ENCODE results near the gene ZMYND19.

Gene ZMYND19

DNA sequence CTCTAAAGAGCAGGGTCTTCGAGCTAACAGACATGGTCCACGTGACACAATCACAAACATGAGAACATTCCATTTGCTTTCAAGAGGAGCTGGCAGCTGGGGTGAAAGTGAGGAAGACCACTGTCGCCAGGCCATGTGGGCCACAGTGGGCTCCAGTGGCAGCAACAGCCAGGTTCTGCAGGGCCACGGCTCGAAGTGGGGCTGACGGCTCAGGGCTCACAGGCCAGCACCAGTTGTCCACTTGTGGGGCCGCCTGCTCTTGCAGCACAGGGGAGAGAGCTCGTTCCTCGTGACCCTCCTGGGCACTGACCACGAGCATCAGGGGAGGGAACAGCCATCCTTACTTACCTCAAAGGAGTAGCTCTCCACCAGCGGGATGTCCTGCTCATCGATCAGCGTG is 2.0 kb downstream of the ZMYND19 start:
- Histone ChIP-seq H3K9me3 (replicated peaks in 1 of 2; ENCODE audit: control insufficient read depth in 2 of 2, insufficient read depth in 1 of 2, low read depth in 1 of 2, low read length in 2 of 2) (no peaks in the 10 kb centered on the region), H3K27me3 (ENCODE audit: control insufficient read depth in 3 of 3, insufficient read depth in 3 of 3, low read depth in 1 of 3, low read length in 3 of 3) (no peaks in the 10 kb centered on the region), H3K14ac (ENCODE audit: low read length) (no peak overlapping the region), H2AK5ac (ENCODE audit: low read depth, low read length) (no peak overlapping the region), H4K8ac (ENCODE audit: low read depth, low read length) (no peak overlapping the region), H3K9ac (ENCODE audit: low read depth, low read length, poor library complexity) (no peak overlapping the region), H2BK5ac (ENCODE audit: low read length) (no peak overlapping the region), H3K79me1 (ENCODE audit: low read depth, low read length) (peaks cover 28% of the 10 kb centered on the region), H2AFZ (ENCODE audit: low read length) (no peak overlapping the region), H3K4me2 (ENCODE audit: insufficient read depth, low read length, poor library complexity, severe bottlenecking) (no peak overlapping the region), H4K91ac (ENCODE audit: low read depth, low read length, poor library complexity) (no peak overlapping the region), H2BK120ac (ENCODE audit: low read depth, low read length) (no peak overlapping the region), H3K4me1 (ENCODE audit: control insufficient read depth in 2 of 2, insufficient read depth in 1 of 2, low read depth in 1 of 2, low read length in 2 of 2) (peaks cover 7 to 13% of the 10 kb centered on the region in 2 donors), H3K23ac (ENCODE audit: low read depth, low read length, poor library complexity) (no peak overlapping the region), H3K4me3 (ENCODE audit: low read length in 2 of 2) (peak overlapping the region in 1 of 2 donors; percentile 97), H3K36me3 (replicated peaks in 1 of 2; ENCODE audit: control insufficient read depth in 2 of 2, insufficient read depth in 2 of 2, low read length in 2 of 2) (peaks cover 39 to 61% of the 10 kb centered on the region in 2 donors), H2BK12ac (ENCODE audit: low read length) (no peak overlapping the region), H3K4ac (ENCODE audit: low read length) (no peak overlapping the region), H3K18ac (ENCODE audit: low read length) (no peak overlapping the region), H2BK15ac (ENCODE audit: low read length) (no peak overlapping the region), H3K27ac (replicated peaks; ENCODE audit: low read length) (no peak overlapping the region)
- DNase-seq (ENCODE audit: low spot score): no peak
- WGBS, 2 donors (ENCODE audit: extremely low coverage in 2 of 2, insufficient read length in 2 of 2, insufficient replicate concordance in 1 of 2): no CpG with 5 or more reads among the region's 13 CpGs

DNA sequence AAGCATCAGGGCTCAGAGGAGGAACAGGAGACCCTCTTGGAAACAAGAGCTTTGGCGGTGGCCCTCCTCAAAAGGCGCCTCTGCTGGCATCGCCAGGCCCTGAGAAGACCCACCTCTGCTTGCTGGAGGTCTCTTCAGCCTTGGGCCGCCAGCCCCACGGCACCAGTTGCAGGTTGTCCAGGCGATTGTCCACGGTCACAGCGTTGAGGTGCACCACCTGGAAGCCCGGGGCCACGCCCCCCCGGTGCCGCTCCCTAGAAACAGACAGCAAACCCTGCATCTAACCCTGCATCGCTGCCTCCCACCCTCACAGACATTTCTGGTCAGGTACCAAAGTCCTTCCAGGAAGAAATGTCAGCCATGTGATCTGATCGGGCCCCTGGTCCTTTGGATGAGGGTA is 3.5 kb downstream of the ZMYND19 start:
- no peaks in the 10 kb centered on the region for H3K27me3 ChIP-seq (ENCODE audit: control insufficient read depth in 3 of 3, insufficient read depth in 3 of 3, low read depth in 1 of 3, low read length in 3 of 3)
- no peak for DNase-seq (ENCODE audit: low spot score)
- no peak overlapping the region for H2BK15ac ChIP-seq (ENCODE audit: low read length)
- H3K18ac ChIP-seq (ENCODE audit: low read length): no peak overlapping the region
- H3K4ac ChIP-seq (ENCODE audit: low read length): no peak overlapping the region
- WGBS, 2 donors (ENCODE audit: extremely low coverage in 2 of 2, insufficient read length in 2 of 2, insufficient replicate concordance in 1 of 2): no CpG with 5 or more reads among the region's 14 CpGs
- no peak overlapping the region for H2AK5ac ChIP-seq (ENCODE audit: low read depth, low read length)
- peaks cover 52 to 75% of the 10 kb centered on the region in 2 donors for H3K36me3 ChIP-seq (replicated peaks in 1 of 2; ENCODE audit: control insufficient read depth in 2 of 2, insufficient read depth in 2 of 2, low read length in 2 of 2)
- no peak overlapping the region for H3K9ac ChIP-seq (ENCODE audit: low read depth, low read length, poor library complexity)
- H3K4me1 ChIP-seq (ENCODE audit: control insufficient read depth in 2 of 2, insufficient read depth in 1 of 2, low read depth in 1 of 2, low read length in 2 of 2): peaks cover 7 to 13% of the 10 kb centered on the region in 2 donors
- H3K4me3 ChIP-seq (ENCODE audit: low read length in 2 of 2): no peak overlapping the region
- H3K23ac ChIP-seq (ENCODE audit: low read depth, low read length, poor library complexity): no peak overlapping the region
- no peak overlapping the region for H2BK12ac ChIP-seq (ENCODE audit: low read length)
- peaks cover 26% of the 10 kb centered on the region for H3K79me1 ChIP-seq (ENCODE audit: low read depth, low read length)
- H3K4me2 ChIP-seq (ENCODE audit: insufficient read depth, low read length, poor library complexity, severe bottlenecking): no peak overlapping the region
- no peak overlapping the region for H2BK5ac ChIP-seq (ENCODE audit: low read length)
- no peak overlapping the region for H2AFZ ChIP-seq (ENCODE audit: low read length)
- H4K91ac ChIP-seq (ENCODE audit: low read depth, low read length, poor library complexity): no peak overlapping the region
- no peak overlapping the region for H3K27ac ChIP-seq (replicated peaks; ENCODE audit: low read length)
- H3K9me3 ChIP-seq (replicated peaks in 1 of 2; ENCODE audit: control insufficient read depth in 2 of 2, insufficient read depth in 1 of 2, low read depth in 1 of 2, low read length in 2 of 2): no peaks in the 10 kb centered on the region
- H2BK120ac ChIP-seq (ENCODE audit: low read depth, low read length): no peak overlapping the region
- H3K14ac ChIP-seq (ENCODE audit: low read length): no peak overlapping the region
- no peak overlapping the region for H4K8ac ChIP-seq (ENCODE audit: low read depth, low read length)

DNA sequence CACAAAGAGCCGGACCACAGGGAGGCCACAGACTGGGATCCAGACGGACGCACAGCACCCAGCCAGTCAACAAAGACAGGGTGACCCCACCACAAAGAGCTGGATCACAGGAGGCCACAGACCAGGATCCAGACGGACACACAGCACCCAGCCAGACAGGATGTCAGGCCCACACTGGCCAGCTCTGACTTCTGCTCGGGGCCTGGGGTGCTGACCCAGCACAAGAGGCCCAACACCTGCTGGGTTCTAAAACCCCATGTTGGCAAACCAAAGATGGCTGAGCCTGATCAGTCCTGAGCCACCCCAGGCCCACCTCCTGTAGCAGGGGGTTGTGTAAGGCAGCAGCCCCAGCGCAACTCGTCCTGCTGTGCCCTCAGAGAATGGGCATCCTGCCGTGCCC is 6.4 kb downstream of the ZMYND19 start:
- H3K9ac ChIP-seq (ENCODE audit: low read depth, low read length, poor library complexity): no peak overlapping the region
- no peak overlapping the region for H2BK5ac ChIP-seq (ENCODE audit: low read length)
- no peak overlapping the region for H2BK12ac ChIP-seq (ENCODE audit: low read length)
- no peak for DNase-seq (ENCODE audit: low spot score)
- H3K4me3 ChIP-seq (ENCODE audit: low read length in 2 of 2): no peak overlapping the region
- no peaks in the 10 kb centered on the region for H3K9me3 ChIP-seq (replicated peaks in 1 of 2; ENCODE audit: control insufficient read depth in 2 of 2, insufficient read depth in 1 of 2, low read depth in 1 of 2, low read length in 2 of 2)
- H2AK5ac ChIP-seq (ENCODE audit: low read depth, low read length): no peak overlapping the region
- H3K79me1 ChIP-seq (ENCODE audit: low read depth, low read length): peaks cover 17% of the 10 kb centered on the region
- H3K18ac ChIP-seq (ENCODE audit: low read length): no peak overlapping the region
- H4K8ac ChIP-seq (ENCODE audit: low read depth, low read length): no peak overlapping the region
- H2BK15ac ChIP-seq (ENCODE audit: low read length): no peak overlapping the region
- no peaks in the 10 kb centered on the region for H3K27me3 ChIP-seq (ENCODE audit: control insufficient read depth in 3 of 3, insufficient read depth in 3 of 3, low read depth in 1 of 3, low read length in 3 of 3)
- H2AFZ ChIP-seq (ENCODE audit: low read length): no peak overlapping the region
- no peak overlapping the region for H3K4me2 ChIP-seq (ENCODE audit: insufficient read depth, low read length, poor library complexity, severe bottlenecking)
- no peak overlapping the region for H4K91ac ChIP-seq (ENCODE audit: low read depth, low read length, poor library complexity)
- H3K4me1 ChIP-seq (ENCODE audit: control insufficient read depth in 2 of 2, insufficient read depth in 1 of 2, low read depth in 1 of 2, low read length in 2 of 2): peaks cover 0 to 4% of the 10 kb centered on the region in 2 donors
- H2BK120ac ChIP-seq (ENCODE audit: low read depth, low read length): no peak overlapping the region
- H3K14ac ChIP-seq (ENCODE audit: low read length): no peak overlapping the region
- H3K27ac ChIP-seq (replicated peaks; ENCODE audit: low read length): no peak overlapping the region
- no peak overlapping the region for H3K4ac ChIP-seq (ENCODE audit: low read length)
- H3K36me3 ChIP-seq (replicated peaks in 1 of 2; ENCODE audit: control insufficient read depth in 2 of 2, insufficient read depth in 2 of 2, low read length in 2 of 2): peaks cover 63 to 86% of the 10 kb centered on the region in 2 donors
- peak overlapping the region; percentile 32 for H3K23ac ChIP-seq (ENCODE audit: low read depth, low read length, poor library complexity)
- no CpG with 5 or more reads among the region's 8 CpGs for WGBS, 2 donors (ENCODE audit: extremely low coverage in 2 of 2, insufficient read length in 2 of 2, insufficient replicate concordance in 1 of 2)

DNA sequence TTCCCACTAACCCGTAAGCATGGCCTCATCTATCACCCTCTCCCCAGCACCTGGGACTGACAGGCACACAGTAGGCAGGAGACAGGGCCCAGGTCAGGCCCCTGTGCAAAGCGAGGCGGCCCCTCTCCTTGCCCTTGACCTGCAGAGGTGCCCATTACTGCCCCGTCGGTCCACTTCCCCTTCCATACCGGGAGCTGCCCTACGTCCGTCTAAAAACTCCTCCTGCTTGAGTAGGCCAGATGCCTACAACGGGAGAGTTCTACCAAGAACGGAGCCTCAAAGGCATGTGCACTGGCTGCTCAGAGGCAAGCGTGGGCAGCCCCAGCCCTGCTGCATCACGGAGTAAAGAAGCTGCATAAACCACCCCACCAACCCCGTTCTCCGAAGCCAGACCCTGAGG is 7.0 kb downstream of the ZMYND19 start:
- no peak overlapping the region for H3K4ac ChIP-seq (ENCODE audit: low read length)
- no peak overlapping the region for H3K4me2 ChIP-seq (ENCODE audit: insufficient read depth, low read length, poor library complexity, severe bottlenecking)
- no peak overlapping the region for H2BK120ac ChIP-seq (ENCODE audit: low read depth, low read length)
- no peak overlapping the region for H3K4me3 ChIP-seq (ENCODE audit: low read length in 2 of 2)
- no peak overlapping the region for H2AK5ac ChIP-seq (ENCODE audit: low read depth, low read length)
- H2BK5ac ChIP-seq (ENCODE audit: low read length): no peak overlapping the region
- peaks cover 58 to 80% of the 10 kb centered on the region in 2 donors for H3K36me3 ChIP-seq (replicated peaks in 1 of 2; ENCODE audit: control insufficient read depth in 2 of 2, insufficient read depth in 2 of 2, low read length in 2 of 2)
- no CpG with 5 or more reads among the region's 14 CpGs for WGBS, 2 donors (ENCODE audit: extremely low coverage in 2 of 2, insufficient read length in 2 of 2, insufficient replicate concordance in 1 of 2)
- H3K9me3 ChIP-seq (replicated peaks in 1 of 2; ENCODE audit: control insufficient read depth in 2 of 2, insufficient read depth in 1 of 2, low read depth in 1 of 2, low read length in 2 of 2): no peaks in the 10 kb centered on the region
- no peak overlapping the region for H3K23ac ChIP-seq (ENCODE audit: low read depth, low read length, poor library complexity)
- H2BK15ac ChIP-seq (ENCODE audit: low read length): no peak overlapping the region
- DNase-seq (ENCODE audit: low spot score): no peak
- H4K91ac ChIP-seq (ENCODE audit: low read depth, low read length, poor library complexity): no peak overlapping the region
- no peak overlapping the region for H4K8ac ChIP-seq (ENCODE audit: low read depth, low read length)
- no peak overlapping the region for H2BK12ac ChIP-seq (ENCODE audit: low read length)
- no peak overlapping the region for H3K9ac ChIP-seq (ENCODE audit: low read depth, low read length, poor library complexity)
- peaks cover 13% of the 10 kb centered on the region for H3K79me1 ChIP-seq (ENCODE audit: low read depth, low read length)
- H3K27me3 ChIP-seq (ENCODE audit: control insufficient read depth in 3 of 3, insufficient read depth in 3 of 3, low read depth in 1 of 3, low read length in 3 of 3): no peaks in the 10 kb centered on the region
- H3K14ac ChIP-seq (ENCODE audit: low read length): no peak overlapping the region
- H2AFZ ChIP-seq (ENCODE audit: low read length): no peak overlapping the region
- H3K18ac ChIP-seq (ENCODE audit: low read length): no peak overlapping the region
- H3K27ac ChIP-seq (replicated peaks; ENCODE audit: low read length): no peak overlapping the region
- no peaks in the 10 kb centered on the region for H3K4me1 ChIP-seq (ENCODE audit: control insufficient read depth in 2 of 2, insufficient read depth in 1 of 2, low read depth in 1 of 2, low read length in 2 of 2)
